Stimulated activated CD4-positive, alpha-beta T cell treated with anti-CD3 and anti-CD28 coated beads, TNF-alpha, amount 100 ng/mL, for 24 hours (primary cell): ENCODE results near the gene CDX1.

Experiments
- DNase-seq, 3 experiments: peaks; one replicate each; pipeline ENCODE4 v3.0.0-alpha.2; 2020; ENCODE audit warnings: low read depth in 3 of 3

CDX1 gene

GRCh38 chr5:150163547-150164059 is 3.0 kb upstream of the CDX1 start:
- DNase-seq = no peak

GRCh38 chr5:150164211-150164980 is 2.2 kb upstream of the CDX1 start:
- no peak for DNase-seq

GRCh38 chr5:150166037-150166649 is 435 bp upstream of the CDX1 start:
- no peak for DNase-seq

- DNase-seq = no peak
These were observed 903 bp downstream of the CDX1 start for GRCh38 chr5:150167512-150167850.

- DNase-seq = no peak
These were observed 1.3 kb downstream of the CDX1 start for GRCh38 chr5:150167908-150168307.

GRCh38 chr5:150168864-150169263 is 2.3 kb downstream of the CDX1 start:
- no peak for DNase-seq

GRCh38 chr5:150172145-150172544 is 5.6 kb downstream of the CDX1 start:
- no peak for DNase-seq

- no peak for DNase-seq
These were observed 6.0 kb downstream of the CDX1 start for GRCh38 chr5:150172556-150172955.

- no peak for DNase-seq
These were observed 6.6 kb downstream of the CDX1 start for GRCh38 chr5:150173161-150173560.

- DNase-seq = no peak
These were observed 7.7 kb downstream of the CDX1 start for GRCh38 chr5:150174285-150174684.

- DNase-seq = no peak
These were observed 8.5 kb downstream of the CDX1 start for GRCh38 chr5:150175076-150175475.

GRCh38 chr5:150175536-150175935 is 9.0 kb downstream of the CDX1 start:
- DNase-seq = no peak

- no peak for DNase-seq
These were observed 10.3 kb downstream of the CDX1 start for GRCh38 chr5:150176745-150177477.

- no peak for DNase-seq
These were observed 11.1 kb downstream of the CDX1 start for GRCh38 chr5:150177721-150178120.

- DNase-seq = no peak
These were observed 11.7 kb downstream of the CDX1 start for GRCh38 chr5:150178262-150178661.

GRCh38 chr5:150179019-150179620 is 12.5 kb downstream of the CDX1 start:
- DNase-seq = no peak

- DNase-seq = no peak
These were observed 13.9 kb downstream of the CDX1 start for GRCh38 chr5:150180241-150181026.

GRCh38 chr5:150181027-150181426 is 14.4 kb downstream of the CDX1 start:
- DNase-seq = no peak

- no peak for DNase-seq
These were observed 15.4 kb downstream of the CDX1 start for GRCh38 chr5:150181766-150182545.

- no peak for DNase-seq
These were observed 16.2 kb downstream of the CDX1 start for GRCh38 chr5:150182774-150183173.

GRCh38 chr5:150183436-150183835 is 16.9 kb downstream of the CDX1 start:
- no peak for DNase-seq
